CD4-positive, alpha-beta T cell treated with Interleukin-17A for 1 hour (primary cell): ENCODE measurements around the gene TMEM184A.

Source experiments
- DNase-seq: peaks from one replicate; pipeline ENCODE4 v3.0.0-alpha.2; 2020

Gene TMEM184A

DNA sequence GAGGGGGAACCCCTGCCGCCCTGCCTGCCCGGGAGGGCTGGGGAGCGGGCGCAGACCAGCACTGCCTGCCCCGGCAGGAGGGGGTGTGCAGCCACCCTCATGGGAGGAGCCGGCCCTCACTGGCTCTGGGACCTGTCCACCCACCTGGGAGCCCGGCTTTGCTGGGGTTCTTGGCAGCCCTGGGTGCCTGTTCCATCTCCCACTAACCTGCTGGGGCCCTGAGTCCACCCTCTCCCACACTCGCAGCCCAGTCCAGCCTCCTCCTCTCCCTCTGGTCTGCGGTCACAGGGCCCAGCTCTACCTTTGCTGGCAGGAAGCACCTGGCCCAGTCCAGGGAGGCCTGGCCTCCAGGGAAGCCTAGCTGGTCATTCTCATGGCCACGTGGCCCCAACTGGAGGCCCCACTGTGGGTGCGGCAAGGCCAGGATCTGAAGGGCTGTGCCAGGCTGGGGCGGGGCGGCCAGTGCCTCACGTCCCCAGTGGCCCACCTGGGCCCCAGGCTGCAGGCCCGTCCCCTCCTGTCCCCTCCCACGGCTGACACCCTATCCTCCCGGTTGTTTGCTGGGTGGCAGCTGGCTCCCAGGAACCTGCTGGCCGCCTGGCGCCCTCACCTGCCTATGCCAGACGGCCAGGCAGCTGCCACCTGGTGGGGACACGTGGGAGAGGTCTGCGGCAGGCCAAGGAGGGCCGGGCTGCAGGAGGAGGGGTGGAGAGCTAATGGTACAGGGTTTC is at the start of gene TMEM184A:
Gene TMEM184A (minus strand): TSS at position 393 of the 731 bp plus-strand sequence. CDS start 721 bp downstream, outside the sequence.
- DNase-seq: peak; percentile 43

GRCh38 chr7:1604383-1604782 is 48.4 kb upstream of the TMEM184A start:
- DNase-seq: no peak

GRCh38 chr7:1603346-1604225 is 47.6 kb upstream of the TMEM184A start:
- DNase-seq: no peak

GRCh38 chr7:1602386-1602785 is 46.4 kb upstream of the TMEM184A start:
- no peak for DNase-seq

- no peak for DNase-seq
Observed at GRCh38 chr7:1601956-1602355, 46.0 kb upstream of the TMEM184A start.

DNA sequence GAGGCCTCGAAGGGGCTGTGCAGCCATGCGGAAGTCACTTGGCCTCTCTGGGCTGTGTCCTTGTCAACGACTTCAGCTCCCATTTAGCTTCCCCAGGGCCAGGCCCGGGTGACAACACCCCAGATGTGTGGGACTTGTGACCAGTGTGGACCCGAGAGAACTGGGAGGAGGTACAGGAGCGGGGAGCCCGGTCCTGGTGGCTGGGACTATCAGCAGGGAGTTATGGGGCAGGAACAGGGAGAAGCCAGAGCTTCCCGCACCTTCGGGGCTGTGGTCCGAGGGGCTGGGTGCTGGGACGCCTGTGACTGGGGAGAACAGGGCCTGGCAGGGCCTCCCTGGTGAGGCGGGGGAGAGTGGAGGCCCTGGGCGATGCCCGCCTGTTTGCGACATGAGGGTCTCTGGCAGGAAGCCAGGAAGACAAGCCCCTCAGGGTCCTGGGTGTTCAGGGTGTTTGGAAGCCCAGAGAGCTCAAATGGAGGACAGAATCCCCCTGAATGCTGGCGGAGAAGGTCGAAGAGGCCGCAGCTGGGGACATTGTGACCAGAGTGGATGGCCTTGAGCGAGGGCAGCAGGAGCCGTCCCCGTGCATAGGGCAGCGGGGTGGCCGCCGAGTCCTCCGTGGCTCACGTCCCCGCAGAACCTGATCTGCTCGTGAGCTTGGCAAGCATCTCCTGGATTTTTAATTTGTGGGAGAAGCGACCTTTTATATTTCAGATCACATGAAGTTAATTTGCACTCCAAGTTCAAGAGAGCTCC is 43.8 kb upstream of the TMEM184A start:
- DNase-seq: no peak

DNA sequence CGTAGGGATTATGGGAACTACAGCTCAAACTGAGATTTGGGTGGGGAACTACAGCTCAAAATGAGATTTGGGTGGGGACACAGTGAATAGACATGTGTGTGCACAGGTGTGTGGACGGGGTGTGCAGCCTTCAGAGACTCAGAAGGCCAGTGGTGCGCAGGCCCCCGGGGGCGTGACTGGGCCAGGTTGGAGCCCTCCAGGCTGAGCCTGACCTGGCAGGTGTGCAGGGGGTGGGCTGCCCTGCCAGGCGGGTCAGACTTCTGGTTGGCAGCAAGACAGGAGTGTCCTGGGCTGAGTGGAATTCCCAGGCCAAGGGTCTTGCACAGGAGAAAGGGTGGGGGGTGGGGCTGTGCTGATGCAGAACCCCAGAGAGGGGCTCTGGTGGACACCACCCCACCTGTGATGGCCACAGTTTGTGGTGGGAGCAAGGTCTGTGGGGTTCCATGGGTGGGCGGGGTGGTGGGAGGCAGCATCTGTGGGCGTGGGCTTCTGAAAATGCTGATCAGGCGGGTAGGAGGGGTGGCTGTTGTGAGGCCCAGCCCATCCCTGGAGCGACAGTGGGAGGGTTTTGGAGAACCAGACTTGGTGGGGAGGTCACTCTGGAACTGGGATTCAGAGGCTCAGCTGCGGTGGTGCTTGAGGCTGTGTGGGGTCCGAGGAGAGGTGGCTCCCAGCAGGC is 43.1 kb upstream of the TMEM184A start:
- no peak for DNase-seq

GRCh38 chr7:1598286-1598685 is 42.3 kb upstream of the TMEM184A start:
- no peak for DNase-seq

GRCh38 chr7:1597791-1598190 is 41.8 kb upstream of the TMEM184A start:
- DNase-seq: no peak

GRCh38 chr7:1597066-1597760 is 41.2 kb upstream of the TMEM184A start:
- no peak for DNase-seq

GRCh38 chr7:1596181-1597043 is 40.4 kb upstream of the TMEM184A start:
- DNase-seq: no peak

DNA sequence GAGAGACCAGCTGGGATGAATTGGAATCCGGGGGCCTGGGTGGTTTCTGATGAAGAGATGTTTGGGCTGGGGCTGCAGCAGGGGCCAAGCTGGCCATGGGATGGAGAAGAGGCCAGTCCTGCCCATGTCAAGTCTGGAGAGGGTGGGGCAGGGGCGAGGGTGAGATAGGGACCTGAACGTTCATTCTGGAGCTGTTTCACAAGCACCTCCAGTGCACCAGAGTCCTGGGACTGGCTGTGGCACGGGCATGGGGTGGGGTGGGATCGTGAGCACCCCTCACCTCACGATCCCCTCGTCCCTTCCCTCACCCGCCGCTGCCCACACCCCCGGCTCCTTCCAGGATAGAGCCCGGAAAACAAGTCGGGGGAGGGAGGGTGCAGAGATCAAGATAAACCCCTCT is 39.6 kb upstream of the TMEM184A start:
- DNase-seq: no peak

- DNase-seq: no peak
Observed at GRCh38 chr7:1595027-1595426, 39.0 kb upstream of the TMEM184A start.

- no peak for DNase-seq
Observed at GRCh38 chr7:1593904-1594421, 38.0 kb upstream of the TMEM184A start.

DNA sequence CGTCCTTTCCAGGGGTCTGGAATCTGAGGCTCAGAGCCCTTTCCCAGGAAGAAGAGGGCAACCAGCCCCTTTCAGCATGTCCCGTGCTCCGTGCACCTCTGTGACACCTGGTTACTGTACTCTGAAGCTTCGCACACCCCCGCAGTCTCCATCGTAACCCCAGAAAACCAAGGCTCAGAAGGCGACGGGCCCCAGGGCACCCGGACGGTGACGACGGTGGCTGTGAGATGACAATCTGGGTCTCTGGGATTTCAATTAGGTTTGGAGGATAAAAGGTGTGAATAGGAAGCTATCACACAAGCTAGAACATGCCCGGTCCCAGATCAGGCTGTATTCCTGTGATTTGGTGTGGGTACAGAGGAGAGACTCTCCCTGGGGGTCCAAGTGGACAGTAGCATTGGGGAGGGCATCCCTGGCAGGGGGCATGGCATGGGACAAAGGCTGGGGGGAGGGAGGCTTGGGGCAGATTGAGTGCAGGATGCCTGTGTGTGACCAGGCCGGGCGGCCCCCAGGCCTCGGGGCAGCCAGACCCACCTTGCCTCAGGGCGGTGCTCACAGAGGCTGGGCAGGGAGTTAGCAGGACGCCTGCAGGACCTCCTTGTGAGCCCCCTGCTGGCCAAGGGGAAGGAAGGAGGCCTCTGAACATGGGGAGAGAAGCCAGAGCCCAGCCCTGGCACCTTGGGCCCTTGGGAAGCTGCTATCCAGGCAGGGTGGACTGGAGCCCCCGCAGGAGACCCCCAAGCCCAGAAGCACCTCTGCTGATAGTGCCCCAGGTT is 37.3 kb upstream of the TMEM184A start:
- DNase-seq: no peak

DNA sequence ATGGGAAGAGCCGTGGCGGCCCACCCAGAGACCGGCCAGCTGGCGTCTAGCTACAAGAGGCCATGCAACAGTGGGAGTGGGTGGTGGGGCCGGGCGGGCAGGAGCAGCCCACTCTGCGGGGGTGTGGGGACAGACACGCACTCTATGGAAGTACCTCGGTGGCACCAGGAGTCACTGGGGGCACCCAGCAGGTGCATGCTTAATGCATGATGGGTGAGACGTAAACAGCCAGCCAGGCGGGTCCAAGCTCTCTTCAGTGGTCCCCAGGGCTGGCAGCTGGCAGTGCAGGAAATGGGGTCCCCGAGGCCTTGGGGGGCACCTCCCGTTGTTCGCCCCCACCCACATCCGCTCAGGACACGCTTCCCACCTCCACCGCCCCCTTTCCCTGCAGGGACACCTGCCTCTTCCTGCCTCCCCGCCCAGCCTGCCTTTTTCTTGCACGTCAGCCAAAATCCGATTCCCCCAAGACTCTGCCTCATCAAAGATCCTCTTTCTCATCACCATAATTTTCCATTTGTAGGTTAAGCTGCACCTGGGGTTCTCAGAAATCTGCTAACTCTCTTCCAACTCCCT is 36.4 kb upstream of the TMEM184A start:
- no peak for DNase-seq

- no peak for DNase-seq
Observed at GRCh38 chr7:1591876-1592275, 35.9 kb upstream of the TMEM184A start.

DNA sequence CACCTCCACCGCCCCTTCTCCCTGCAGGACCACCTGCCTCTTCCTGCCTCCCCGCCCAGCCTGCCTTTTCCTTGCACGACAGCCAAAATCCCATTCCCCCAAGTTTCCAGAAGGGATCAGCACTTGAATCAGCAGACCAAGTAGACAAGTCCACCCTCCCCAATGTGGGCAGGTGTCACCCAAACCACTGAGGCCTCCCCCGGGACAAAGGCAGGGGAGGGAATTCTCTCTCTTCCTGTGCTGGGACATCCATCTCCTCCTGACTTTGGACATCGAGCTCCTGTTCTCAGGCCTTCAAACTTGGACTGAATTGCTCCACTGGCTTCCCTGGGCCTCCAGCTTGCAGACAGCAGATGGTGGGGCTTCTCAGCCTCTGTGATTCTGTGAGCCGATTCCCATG is 35.4 kb upstream of the TMEM184A start:
- DNase-seq: no peak

DNA sequence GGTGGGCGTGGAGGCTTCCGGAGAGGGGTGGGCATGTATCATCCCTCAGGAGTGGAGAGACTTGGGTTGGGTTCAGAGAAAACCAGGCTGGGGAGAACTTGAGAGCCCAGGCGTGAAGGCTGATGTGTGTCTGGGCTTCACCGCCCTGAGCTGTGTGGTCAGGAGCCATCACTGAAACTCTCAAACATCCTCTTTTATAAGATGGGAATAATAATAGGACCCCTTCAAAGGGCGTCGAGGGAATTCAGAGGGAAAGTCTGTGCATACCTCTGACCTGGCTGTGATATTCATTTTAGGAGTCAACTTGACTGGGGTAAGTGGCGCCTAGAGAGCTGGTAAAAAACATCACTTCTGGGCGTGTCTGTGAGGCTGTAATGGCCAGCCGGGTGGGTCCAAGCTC is 34.9 kb upstream of the TMEM184A start:
- DNase-seq: no peak

GRCh38 chr7:1590476-1590875 is 34.5 kb upstream of the TMEM184A start:
- DNase-seq: no peak
